GM12872 (cell line): ENCODE data around the gene MUSTN1.

Experiments used
- CTCF ChIP-seq: IDR thresholded peaks from 3 replicates; pipeline ENCODE4 v1.5.1; 2011; ENCODE audit warnings: low read depth, mild to moderate bottlenecking, low read length, moderate library complexity; ENCODE audit not compliant: insufficient read depth

MUSTN1 gene

DNA sequence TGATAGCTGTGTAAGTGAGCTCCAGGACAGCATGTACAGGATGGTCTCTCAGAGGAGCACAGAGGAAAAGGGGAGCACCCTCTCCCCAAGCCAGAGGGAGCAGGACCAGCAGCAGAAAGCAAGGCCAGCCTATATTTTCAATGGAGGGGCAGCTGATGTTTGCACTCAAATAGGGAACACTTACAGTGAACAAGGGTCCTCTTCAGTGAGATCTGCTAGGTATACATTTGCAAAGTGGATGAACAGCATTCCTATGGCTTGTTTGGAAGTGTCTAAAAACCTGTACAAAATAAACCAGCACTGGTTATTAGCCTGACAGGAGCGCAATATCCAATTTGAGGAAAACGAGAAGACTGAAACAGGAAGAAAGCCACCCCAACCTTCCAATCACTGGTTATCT lies 17.6 kb upstream of the MUSTN1 start:
- no peak for TF ChIP-seq CTCF

- peak; percentile 82 for TF ChIP-seq CTCF
Observed at GRCh38 chr3:52851348-52851747, 16.5 kb upstream of the MUSTN1 start.

DNA sequence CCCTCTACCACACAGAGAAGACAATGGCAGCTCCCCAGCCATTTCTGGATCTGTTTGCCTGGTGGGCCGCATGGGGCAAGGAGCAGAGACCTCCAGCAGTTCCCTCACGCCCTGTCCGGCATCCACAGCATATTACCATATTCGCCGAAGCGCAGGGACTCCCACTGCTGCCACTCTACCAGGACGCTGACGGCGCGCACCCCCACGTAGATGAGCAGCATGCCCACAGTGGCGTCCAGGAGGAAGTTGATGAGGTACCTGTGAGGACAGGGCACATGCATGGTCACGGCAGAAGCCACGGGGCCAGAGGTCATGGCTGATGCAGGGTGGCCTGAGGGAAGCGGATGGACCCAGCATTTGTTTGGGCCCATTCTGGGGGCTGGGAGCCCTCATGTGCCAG lies 14.8 kb upstream of the MUSTN1 start:
- no peak for TF ChIP-seq CTCF

- TF ChIP-seq CTCF = no peak
Observed at GRCh38 chr3:52848617-52849016, 13.8 kb upstream of the MUSTN1 start.

- TF ChIP-seq CTCF = no peak
Observed at GRCh38 chr3:52847726-52848125, 12.9 kb upstream of the MUSTN1 start.

DNA sequence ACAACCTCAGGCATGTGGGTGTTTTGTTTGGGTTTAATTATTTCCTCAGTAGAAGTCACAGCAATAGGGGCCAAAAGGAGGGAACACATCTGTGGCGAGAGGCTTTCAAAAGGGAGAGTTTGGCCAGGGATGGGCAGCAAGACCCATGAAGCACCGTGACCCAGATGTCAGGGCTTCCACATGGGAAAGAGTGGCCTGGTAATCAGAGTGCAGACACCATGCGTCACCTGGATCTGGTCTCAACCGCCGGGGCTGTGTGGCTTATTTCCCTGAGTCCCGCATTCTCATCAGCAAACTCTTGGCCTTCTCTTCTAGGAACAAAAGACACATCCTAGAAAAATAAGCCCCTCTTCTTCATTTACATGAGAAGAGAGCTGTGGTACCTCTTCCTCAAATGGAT lies 12.4 kb upstream of the MUSTN1 start:
- no peak for TF ChIP-seq CTCF

DNA sequence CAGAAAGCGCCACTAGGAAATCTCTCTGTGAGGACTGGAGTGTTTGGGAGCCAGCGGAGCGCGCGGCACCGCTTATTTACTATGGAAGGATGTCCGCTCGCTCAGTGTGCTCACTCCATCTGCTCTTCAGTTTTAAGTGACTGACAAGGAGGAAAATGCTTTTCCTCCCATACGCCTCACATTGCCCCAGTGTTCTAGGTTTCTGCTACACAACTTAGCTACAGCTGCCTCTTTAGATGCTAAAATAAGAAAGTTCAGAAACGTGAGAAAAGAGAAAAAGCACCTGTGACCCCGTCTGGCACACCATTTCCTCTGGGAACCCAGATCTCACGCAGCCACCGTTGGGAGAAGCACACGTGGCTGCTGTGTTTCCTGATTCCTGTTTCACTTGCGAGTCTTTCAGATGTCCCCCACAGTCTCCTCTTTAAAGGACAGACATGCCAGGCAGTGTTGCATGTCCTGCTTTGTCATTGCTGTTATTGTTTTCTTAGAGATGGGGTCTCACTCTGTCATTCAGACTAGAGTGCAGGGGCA lies 11.7 kb upstream of the MUSTN1 start:
- TF ChIP-seq CTCF = no peak
